Measurements from ENCODE around the gene HNRNPAB.

The HNRNPAB gene

DNA sequence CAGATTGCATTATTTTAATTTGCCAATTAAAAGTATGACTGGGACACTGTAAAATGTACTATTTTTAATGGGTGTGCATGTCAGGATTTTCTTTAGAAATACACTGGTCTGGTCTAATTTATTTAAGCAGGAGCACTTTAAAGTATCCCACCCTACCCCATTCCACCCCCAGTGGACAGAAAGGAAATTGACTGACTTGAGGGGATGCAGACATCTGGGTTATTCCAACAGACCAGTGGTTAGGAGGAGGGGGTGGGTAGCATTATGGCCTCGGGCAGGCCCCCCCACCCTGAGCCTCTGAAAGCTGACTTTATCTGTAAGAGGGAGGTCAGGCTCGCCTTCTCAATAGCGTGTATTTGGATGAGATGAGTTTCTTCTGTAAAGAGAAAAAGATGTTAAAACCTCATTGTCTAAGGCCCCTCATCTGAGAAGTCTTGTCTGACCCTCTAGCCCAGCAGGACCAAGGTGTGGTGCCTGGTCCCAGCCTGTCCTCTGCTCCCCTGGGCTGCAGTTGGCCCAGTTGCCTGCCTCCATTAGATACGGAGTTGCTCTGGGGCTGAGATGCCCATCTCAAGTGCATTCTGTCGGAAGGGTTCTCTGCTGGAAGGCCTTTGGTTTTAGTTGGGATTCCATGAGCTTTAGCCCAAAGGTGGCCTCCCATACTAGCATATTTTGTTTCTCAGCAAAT is 4.4 kb downstream of the HNRNPAB start:
- TF ChIP-seq EZH2phosphoT487 (IDR thresholded peaks at IDR 0.05; ENCODE audit: borderline replicate concordance) = no peak
- TF ChIP-seq, protein P1, sequence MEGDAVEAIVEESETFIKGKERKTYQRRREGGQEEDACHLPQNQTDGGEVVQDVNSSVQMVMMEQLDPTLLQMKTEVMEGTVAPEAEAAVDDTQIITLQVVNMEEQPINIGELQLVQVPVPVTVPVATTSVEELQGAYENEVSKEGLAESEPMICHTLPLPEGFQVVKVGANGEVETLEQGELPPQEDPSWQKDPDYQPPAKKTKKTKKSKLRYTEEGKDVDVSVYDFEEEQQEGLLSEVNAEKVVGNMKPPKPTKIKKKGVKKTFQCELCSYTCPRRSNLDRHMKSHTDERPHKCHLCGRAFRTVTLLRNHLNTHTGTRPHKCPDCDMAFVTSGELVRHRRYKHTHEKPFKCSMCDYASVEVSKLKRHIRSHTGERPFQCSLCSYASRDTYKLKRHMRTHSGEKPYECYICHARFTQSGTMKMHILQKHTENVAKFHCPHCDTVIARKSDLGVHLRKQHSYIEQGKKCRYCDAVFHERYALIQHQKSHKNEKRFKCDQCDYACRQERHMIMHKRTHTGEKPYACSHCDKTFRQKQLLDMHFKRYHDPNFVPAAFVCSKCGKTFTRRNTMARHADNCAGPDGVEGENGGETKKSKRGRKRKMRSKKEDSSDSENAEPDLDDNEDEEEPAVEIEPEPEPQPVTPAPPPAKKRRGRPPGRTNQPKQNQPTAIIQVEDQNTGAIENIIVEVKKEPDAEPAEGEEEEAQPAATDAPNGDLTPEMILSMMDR (conservative IDR thresholded peaks at IDR 0.05; ENCODE audit: low read length) = peak; percentile 25
- peak overlapping the region; percentile 98 for H3K4me2 ChIP-seq (ENCODE audit: low read depth, low read length, poor library complexity, severe bottlenecking)
- H3K9me2 ChIP-seq (replicated peaks; ENCODE audit: low read depth, low read length) = no peaks in the 10 kb centered on the region
- H3F3A ChIP-seq (ENCODE audit: low read depth) = no peaks in the 10 kb centered on the region
- H2AFZ ChIP-seq (ENCODE audit: low read length) = no peak overlapping the region
- H3K4me3 ChIP-seq (ENCODE audit: low read length, poor library complexity, severe bottlenecking) = peak overlapping the region; percentile 90
- no peaks in the 10 kb centered on the region for H3K9me3 ChIP-seq (ENCODE audit: insufficient read depth, low read depth, low read length)
- H3K36me3 ChIP-seq (ENCODE audit: insufficient read depth, low read length) = peaks cover 83% of the 10 kb centered on the region
- H3K9ac ChIP-seq (ENCODE audit: low read depth, low read length, poor library complexity, severe bottlenecking) = peak overlapping the region; percentile 39
- peaks cover 10% of the 10 kb centered on the region for H3K4me1 ChIP-seq (ENCODE audit: insufficient read depth, low read length, poor library complexity, severe bottlenecking)
- no peaks in the 10 kb centered on the region for H3K27me3 ChIP-seq (ENCODE audit: insufficient read depth, low read length, poor library complexity, severe bottlenecking)
- H3K79me2 ChIP-seq (ENCODE audit: insufficient read depth, low read length) = peaks cover 72% of the 10 kb centered on the region
- peaks cover 67% of the 10 kb centered on the region for H4K20me1 ChIP-seq (ENCODE audit: insufficient read depth, low read length, poor library complexity, severe bottlenecking)

DNA sequence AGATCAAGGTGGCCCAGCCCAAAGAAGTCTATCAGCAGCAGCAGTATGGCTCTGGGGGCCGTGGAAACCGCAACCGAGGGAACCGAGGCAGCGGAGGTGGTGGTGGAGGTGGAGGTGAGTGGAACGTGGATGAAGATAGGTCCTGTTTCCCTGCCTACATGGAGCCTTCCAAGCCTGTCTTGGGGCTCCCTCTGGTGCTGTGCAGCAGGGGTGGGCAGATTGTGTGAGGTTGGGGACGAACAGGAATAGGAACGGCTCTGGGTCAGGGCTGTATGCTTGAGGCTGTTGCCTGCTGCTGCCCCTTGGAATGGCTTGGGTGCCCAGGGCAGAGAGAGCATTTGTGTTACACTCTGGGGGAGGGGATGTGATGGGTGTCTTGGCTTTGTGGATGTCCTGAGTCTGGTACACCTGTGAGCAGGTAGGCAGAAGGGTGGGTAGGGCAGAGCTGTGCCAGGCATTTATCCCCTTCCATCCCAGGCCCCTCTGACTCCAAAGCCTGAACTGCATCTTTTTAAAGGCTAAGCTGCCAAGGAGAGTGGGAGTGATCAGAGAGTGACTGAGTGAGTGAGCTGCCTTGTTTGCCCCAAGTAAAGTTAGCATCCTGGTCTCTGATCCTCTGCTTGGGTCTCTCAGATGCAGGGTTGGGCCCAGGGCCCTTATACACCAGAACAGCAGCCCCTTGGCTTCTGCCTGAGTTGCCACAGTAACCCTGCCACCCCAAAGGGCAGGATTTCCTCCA is 5.2 kb downstream of the HNRNPAB start:
- H3K9me2 ChIP-seq (replicated peaks; ENCODE audit: low read depth, low read length) = no peaks in the 10 kb centered on the region
- H3K79me2 ChIP-seq (ENCODE audit: insufficient read depth, low read length) = peaks cover 66% of the 10 kb centered on the region
- H3K4me3 ChIP-seq (ENCODE audit: low read length, poor library complexity, severe bottlenecking) = peak overlapping the region; percentile 90
- H2AFZ ChIP-seq (ENCODE audit: low read length) = no peak overlapping the region
- H3K4me1 ChIP-seq (ENCODE audit: insufficient read depth, low read length, poor library complexity, severe bottlenecking) = peaks cover 10% of the 10 kb centered on the region
- no peaks in the 10 kb centered on the region for H3F3A ChIP-seq (ENCODE audit: low read depth)
- H3K4me2 ChIP-seq (ENCODE audit: low read depth, low read length, poor library complexity, severe bottlenecking) = peak overlapping the region; percentile 98
- no peak overlapping the region for H3K9ac ChIP-seq (ENCODE audit: low read depth, low read length, poor library complexity, severe bottlenecking)
- H3K27me3 ChIP-seq (ENCODE audit: insufficient read depth, low read length, poor library complexity, severe bottlenecking) = no peaks in the 10 kb centered on the region
- peaks cover 67% of the 10 kb centered on the region for H4K20me1 ChIP-seq (ENCODE audit: insufficient read depth, low read length, poor library complexity, severe bottlenecking)
- peaks cover 89% of the 10 kb centered on the region for H3K36me3 ChIP-seq (ENCODE audit: insufficient read depth, low read length)
- TF ChIP-seq, protein P1 (conservative IDR thresholded peaks at IDR 0.05; ENCODE audit: low read length) = no peak
- TF ChIP-seq EZH2phosphoT487 (IDR thresholded peaks at IDR 0.05; ENCODE audit: borderline replicate concordance) = no peak
- H3K9me3 ChIP-seq (ENCODE audit: insufficient read depth, low read depth, low read length) = no peaks in the 10 kb centered on the region

GRCh38 chr5:178210073-178210535 is 5.8 kb downstream of the HNRNPAB start:
- peaks cover 67% of the 10 kb centered on the region for H4K20me1 ChIP-seq (ENCODE audit: insufficient read depth, low read length, poor library complexity, severe bottlenecking)
- no peaks in the 10 kb centered on the region for H3K27me3 ChIP-seq (ENCODE audit: insufficient read depth, low read length, poor library complexity, severe bottlenecking)
- peaks cover 60% of the 10 kb centered on the region for H3K79me2 ChIP-seq (ENCODE audit: insufficient read depth, low read length)
- peaks cover 89% of the 10 kb centered on the region for H3K36me3 ChIP-seq (ENCODE audit: insufficient read depth, low read length)
- H3K4me2 ChIP-seq (ENCODE audit: low read depth, low read length, poor library complexity, severe bottlenecking) = peak overlapping the region; percentile 98
- TF ChIP-seq, protein P1 (conservative IDR thresholded peaks at IDR 0.05; ENCODE audit: low read length) = no peak
- TF ChIP-seq EZH2phosphoT487 (IDR thresholded peaks at IDR 0.05; ENCODE audit: borderline replicate concordance) = no peak
- peaks cover 10% of the 10 kb centered on the region for H3K4me1 ChIP-seq (ENCODE audit: insufficient read depth, low read length, poor library complexity, severe bottlenecking)
- H3K9me3 ChIP-seq (ENCODE audit: insufficient read depth, low read depth, low read length) = no peaks in the 10 kb centered on the region
- H3F3A ChIP-seq (ENCODE audit: low read depth) = no peaks in the 10 kb centered on the region
- no peaks in the 10 kb centered on the region for H3K9me2 ChIP-seq (replicated peaks; ENCODE audit: low read depth, low read length)
- peak overlapping the region; percentile 90 for H3K4me3 ChIP-seq (ENCODE audit: low read length, poor library complexity, severe bottlenecking)
- no peak overlapping the region for H3K9ac ChIP-seq (ENCODE audit: low read depth, low read length, poor library complexity, severe bottlenecking)
- no peak overlapping the region for H2AFZ ChIP-seq (ENCODE audit: low read length)
